HL-60/S4 treated with phorbol 12-myristate 13-acetate at 8.2 ng/mL for 4 days and 3 days (cell line): ENCODE measurements around the gene USP11.
"Not testable (repeated sequence)": the region's sequence is repeated elsewhere in the genome, so short reads cannot be mapped to it uniquely, and the experiment has no call there.

Experiments used
- in situ Hi-C: fragments of 300-500 bp; cut with MboI; formaldehyde crosslinking; loops from 2 replicates; pipeline ENCODE4 v1.15.0; 2022; ENCODE audit warnings: low sequenced_read_pairs

USP11 gene

DNA sequence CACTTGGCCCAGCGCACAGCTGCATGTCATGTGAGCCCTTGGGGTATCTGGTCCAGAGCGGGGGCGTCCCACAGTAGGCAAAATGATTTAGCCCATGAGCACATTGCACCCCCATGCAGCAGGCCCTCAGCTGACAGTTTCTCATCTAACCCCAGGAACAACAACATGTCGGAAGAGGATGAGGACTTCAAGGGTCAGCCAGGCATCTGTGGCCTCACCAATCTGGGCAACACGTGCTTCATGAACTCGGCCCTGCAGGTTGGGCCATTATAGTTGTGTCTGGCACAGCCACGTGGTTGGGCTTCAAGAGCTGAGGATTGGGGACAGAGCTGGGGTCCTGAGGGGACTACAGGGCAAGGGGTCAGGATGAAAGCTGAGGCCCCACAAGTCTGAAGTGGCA, 7.8 kb downstream of the USP11 start:
- in situ Hi-C loops: no loop called here

DNA sequence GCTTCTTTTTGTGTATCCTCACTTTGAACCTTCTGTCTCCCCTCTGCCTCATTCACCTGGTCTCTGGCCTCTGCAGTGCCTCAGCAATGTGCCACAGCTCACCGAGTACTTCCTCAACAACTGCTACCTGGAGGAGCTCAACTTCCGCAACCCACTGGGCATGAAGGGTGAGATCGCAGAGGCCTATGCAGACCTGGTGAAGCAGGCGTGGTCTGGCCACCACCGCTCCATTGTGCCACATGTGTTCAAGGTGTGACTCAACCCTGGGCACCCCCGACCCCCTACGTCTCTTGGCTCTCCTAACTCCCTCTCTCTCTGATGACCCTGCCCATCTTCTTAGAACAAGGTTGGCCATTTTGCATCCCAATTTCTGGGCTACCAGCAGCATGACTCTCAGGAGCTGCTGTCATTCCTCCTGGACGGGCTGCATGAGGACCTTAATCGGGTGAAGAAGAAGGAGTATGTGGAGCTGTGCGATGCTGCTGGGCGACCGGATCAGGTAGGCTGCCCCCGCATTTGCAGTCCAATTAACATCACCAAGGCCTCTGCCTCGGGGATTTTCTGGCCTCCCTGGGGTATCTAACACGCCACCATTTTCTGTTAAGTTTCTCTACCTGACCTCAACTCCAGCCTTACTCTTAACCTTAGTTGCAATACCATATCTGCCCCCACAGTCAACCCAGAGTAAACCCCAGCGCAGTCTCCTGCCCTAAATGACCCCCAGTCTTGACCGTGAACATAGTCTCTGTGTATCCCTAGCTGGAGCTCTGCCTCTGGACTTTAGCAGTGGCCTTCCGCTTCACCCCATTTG, 8.6 kb downstream of the USP11 start:
- in situ Hi-C loops: no loop called here

DNA sequence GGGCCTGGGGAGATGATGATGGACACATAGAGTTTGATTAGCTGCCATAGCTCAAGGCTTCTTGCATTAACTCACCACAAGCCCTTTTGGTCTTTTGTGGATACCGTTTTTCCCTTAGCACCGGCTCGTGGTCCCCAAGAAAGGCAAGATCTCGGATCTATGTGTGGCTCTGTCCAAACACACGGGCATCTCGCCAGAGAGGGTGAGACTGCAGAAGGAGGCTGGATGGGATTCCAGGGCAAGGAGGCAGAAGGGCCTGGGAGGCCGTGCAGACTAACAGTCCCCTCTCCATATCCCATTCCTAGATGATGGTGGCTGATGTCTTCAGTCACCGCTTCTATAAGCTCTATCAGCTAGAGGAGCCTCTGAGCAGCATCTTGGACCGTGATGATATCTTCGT, 9.5 kb downstream of the USP11 start:
- in situ Hi-C loops: no loop called here

DNA sequence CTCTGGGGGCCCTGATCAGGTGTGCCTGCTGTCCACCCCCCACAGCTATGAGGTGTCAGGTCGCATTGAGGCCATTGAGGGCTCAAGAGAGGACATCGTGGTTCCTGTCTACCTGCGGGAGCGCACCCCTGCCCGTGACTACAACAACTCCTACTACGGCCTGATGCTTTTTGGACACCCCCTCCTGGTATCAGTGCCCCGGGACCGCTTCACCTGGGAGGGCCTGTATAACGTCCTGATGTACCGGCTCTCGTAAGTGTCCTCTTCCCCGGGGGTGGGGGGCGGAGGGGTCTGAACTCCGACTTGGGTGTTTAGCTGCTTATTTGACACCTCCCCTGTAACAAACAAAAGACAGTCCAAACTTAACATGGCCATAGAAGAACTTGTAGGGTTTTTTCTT, 10.5 kb downstream of the USP11 start:
- in situ Hi-C loops: no loop called here

DNA sequence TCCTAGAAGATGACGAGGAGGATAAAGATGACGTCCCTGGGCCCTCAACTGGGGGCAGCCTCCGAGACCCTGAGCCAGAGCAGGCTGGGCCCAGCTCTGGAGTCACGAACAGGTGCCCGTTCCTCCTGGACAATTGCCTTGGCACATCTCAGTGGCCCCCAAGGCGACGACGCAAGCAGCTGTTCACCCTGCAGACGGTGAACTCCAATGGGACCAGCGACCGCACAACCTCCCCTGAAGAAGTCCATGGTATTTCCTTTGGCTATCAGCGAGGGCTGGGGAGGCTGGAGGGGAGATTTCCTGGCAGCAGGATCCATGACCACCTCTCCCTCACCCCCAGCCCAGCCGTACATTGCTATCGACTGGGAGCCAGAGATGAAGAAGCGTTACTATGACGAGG, 11.9 kb downstream of the USP11 start:
- in situ Hi-C loops: no loop called here

DNA sequence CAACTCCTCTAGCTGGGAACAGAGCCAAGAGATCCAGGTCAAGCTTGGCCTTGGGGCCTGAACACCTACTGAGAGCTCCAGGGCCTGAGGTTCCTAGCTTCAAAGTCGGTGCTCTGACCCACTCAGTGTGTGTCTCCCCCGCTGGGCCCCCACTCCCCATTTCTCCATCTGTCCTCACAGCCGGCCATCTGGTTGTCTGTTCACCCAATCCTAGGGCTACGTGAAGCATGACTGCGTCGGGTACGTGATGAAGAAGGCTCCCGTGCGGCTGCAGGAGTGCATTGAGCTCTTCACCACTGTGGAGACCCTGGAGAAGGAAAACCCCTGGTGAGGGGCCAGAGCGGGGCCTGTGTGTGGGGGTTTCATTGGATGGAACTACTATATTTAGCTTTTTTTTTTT, 12.3 kb downstream of the USP11 start:
- in situ Hi-C loops: no loop called here

DNA sequence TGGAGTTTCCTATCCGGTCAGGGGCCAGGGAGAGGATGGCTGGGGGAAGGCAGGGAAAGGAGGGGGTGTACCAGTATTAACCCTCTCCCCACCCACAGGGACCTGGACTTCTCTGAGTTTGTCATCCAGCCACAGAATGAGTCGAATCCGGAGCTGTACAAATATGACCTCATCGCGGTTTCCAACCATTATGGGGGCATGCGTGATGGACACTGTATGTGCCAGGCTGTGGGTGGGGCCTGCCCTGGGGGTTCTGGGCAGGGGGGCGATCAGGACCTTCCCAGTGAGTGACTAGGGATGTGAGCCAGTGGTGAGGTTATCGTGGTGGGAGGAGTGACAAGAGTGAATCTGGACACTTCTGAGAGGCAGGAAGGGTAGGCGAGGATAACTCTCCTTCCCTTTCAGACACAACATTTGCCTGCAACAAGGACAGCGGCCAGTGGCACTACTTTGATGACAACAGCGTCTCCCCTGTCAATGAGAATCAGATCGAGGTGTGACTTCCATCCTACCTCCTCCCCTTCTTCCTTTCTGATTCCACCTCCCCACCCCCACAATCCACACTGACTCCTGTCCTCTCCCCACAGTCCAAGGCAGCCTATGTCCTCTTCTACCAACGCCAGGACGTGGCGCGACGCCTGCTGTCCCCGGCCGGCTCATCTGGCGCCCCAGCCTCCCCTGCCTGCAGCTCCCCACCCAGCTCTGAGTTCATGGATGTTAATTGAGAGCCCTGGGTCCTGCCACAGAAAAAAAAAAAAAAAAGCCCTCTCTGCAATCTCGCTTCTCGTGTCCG, 14.6 kb downstream of the USP11 start:
- in situ Hi-C loops: no loop called here

DNA sequence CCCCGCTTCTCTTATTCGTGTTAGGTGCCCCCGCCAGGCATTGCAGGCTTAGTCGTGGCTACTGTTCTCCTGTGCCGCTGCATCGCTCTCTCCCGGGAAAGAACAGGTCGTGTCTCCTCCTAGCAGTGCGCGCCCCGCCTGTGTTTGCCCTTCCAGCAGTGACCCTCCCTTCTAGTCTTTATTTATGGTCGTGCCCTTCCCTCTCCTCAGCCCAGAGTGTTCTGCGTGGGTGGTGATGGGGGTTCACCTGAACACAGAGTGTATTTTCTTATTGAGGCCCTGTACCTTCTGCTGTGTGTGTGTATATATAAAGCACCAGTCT, 15.2 kb downstream of the USP11 start:
- in situ Hi-C loops: no loop called here

DNA sequence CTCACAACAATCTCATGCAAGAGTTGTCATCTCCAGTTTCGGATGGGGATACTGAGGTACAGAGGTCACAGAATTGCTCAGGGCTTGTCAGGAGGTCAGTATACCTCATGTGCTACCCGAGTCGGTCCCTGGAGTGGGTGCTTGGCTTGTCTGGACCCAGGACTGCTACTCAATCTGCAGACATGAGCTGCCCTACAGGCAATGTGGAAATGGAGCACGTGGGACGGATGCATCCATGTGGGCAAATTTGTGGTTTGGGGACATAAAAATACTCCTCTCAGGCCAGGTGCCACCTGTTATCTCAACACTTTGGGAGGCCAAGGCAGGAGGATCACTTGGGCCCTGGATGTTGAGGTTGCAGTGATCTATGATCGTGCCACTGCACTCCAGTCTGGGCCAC, 15.8 kb downstream of the USP11 start:
- in situ Hi-C loops: no loop called here

DNA sequence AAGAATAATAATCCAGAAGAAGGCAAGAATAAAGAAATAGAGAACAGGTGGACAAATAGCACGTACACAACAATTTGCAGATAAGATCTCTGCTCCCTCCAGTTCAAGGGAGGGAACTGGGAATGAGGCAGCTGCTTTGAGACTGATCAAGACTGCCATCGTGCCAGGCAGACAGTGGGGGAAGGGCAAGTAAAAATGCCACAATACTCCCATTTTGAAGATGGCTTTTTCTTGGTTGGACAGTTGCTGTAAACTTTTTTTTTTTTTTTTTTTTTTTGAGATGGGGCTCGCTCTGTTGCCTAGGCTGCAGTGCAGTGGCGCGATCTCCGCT, 17.2 kb downstream of the USP11 start:
- in situ Hi-C loops: no loop called here

DNA sequence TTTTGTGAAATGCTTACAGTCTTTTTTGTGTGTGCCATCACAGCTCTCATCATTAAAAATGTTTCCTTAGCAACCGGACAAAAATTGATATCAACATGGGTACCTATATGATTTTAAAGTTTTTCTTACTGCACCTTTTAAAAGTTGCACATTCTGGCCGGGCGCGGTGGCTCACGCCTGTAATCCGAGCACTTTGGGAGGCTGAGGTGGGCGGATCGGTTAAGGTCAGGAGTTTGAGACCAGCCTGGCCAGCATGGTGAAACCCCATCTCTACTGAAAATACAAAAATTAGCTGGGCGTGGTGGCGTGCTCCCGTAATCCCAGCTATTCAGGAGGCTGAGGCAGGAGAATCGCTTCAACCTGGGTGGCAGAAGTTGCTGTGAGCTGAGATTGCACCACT, 24.8 kb downstream of the USP11 start:
- in situ Hi-C loops: not testable (repeated sequence)

DNA sequence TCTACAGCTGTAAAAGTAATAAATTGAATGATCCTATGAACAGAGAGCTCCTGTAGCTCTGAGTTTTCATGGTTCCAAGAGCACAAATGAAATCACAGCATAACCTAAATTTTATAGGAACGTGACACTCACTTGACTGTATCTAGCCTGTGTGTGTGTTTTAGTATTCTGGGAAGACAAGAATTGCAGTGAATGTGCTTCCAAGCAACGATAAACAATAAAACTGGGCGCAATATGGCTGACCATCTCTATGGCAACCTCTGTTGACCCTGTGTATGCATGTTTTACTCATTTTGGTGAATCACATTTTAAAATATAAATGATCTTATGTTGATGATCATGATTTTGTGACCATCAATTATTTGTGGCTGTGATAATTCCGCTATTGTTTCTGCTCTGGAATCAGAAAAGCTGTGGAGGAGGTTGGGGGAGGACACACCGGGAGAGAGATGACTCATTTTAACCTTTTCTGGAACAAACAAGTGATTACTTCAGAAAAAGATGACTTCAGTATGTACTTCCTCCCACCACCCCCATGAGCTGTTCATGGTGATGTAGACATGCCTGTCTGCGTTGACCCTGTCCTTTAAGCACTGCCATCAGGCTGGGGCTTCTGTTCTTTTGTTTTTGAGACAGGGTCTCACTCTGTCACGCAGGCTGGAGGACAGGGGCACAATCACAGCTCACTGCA, 31.8 kb downstream of the USP11 start:
- in situ Hi-C loops: no loop called here

DNA sequence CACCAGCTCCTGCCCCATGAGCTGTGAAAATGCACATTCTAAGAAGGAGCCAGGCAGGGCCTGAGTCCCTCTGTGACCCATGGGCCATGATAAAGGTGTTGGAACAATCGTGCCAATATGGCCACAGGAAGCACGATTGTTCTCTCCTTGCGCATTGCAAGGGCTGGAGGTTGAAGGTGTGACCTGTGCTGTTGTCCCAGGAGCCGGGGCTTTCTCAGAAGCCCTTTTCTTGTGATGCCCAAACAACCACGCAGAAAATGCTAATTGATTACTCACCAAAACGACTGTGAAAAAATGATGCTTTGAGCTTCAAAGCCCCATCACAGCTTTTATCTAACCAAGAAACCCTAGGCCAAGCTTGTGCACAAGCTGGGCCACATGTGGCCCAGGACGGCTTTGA, 33.8 kb downstream of the USP11 start:
- in situ Hi-C loops: no loop called here

DNA sequence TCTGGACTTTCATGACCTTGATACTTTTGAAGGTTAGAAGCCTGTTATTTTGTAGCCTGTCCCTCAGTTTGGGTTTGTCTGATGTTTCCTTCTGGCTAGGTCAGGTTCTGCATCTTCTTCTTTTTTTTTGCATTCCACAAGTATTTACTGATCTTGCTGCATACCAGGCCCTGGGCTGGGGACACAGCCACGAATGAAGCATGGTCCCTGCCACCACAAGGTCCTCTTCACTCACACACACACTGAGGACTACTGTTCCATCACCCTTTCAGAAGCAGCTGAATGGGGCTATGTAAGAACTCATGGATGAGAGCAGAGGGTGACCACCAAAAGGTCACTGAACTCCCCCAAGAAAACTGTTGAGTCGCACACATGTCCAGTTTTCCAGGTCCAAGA, 39.2 kb downstream of the USP11 start:
- in situ Hi-C loops: no loop called here

DNA sequence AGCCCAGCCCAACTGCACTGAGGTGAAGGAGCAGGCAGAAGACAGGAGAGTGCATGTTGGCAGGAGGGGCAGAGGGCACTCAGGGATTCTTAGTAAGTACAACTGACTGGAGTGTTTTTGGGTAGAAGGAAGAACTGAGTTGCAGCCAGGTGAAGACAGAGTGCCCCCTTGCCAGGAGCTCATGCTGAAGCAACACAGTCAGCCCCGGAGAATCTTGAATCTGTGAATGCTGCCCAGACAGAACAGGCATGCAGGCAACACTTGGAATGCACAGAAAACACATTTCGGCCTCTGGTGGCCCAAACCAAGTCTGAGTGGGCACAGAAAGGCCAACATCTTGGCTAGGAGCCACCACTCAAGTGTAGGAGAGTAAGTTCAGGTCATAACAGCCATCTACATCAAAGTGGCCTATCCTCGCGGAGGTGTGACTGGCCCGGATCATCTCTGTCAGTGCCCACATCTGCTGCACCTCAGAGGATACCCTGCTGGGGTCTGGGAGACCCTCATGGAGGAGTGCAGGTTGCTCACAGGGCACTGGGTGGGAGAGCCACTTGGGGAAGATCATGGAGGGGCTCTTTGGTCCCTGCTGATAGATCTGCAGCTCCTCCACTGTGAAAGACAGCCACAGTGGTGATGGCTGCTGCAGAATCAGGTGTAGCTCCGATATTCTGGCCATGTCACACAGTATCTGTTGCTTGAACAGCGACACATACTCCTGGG, 40.4 kb downstream of the USP11 start:
- in situ Hi-C loops: no loop called here

DNA sequence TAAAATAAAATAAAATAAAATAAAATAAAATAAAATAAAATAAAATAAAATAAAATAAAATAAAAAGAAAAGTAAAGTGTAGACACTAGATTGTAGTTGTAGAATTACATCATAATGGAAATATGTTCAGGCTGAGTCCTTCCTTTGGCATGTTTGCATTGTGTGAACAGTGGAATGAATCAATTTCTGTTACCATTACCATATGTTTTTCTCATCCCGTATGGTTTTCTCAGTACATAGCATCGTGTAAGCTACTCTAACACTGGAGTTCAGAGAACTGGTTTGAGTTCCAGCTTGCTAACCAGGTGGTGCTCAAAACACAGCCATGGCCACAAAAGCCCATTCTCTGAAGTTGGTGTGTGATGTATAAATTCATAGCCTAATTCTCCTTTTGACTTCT, 45.9 kb downstream of the USP11 start:
- in situ Hi-C loops: no loop called here

DNA sequence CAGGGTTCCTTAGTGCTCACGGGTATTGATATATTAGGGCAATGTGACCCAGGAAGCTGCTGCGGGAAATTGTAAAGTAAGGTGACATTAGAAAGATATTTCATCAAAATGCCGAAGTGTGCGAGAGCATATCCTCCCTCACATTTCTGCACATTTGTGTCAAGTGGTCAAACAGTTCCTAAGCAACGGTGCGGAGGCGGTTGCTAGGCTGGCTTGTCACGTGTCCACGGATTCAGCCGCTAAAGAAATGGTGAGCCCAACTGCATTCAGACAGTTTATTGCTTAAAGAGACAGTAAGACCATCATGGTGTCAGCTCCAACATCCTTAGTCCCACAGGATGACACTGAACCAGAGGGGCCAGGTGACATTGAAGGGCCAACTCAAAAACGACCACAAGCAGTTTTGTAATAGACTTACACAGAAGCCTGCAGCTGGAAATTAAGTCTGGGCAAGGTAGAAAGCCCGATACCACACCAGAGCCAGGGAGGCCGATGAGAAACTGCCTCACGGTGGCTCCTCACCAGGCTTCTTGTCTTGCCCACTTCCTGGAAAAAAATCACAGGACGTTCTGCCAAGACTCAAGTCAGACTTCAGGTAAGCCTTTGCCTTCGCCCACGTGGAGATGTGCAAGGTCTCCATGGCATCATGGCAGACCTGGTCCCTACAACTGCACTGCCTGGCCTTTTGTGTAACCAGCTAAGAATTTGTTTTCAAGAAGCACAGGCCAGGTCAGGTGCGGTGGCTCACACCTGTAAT, 50.4 kb downstream of the USP11 start:
- in situ Hi-C loops: no loop called here

DNA sequence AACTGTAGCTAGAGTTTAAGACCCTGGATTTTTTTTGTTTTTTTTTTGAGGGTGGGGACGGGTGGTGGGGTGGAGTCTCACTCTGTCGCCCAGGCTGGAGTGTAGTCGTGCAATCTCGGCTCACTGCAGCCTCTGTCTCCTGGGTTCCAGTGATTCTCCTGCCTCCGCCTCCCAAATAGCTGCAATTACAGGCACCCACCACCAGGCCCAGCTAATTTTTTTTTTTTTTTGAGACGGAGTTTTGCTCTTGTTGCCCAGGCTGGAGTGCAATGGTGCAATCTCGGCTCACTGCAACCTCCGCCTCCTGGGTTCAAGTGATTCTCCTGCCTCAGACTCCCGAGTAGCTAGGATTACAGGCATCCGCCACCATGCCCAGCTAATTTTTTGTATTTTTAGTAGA, 51.8 kb downstream of the USP11 start:
- in situ Hi-C loops: not testable (repeated sequence)

DNA sequence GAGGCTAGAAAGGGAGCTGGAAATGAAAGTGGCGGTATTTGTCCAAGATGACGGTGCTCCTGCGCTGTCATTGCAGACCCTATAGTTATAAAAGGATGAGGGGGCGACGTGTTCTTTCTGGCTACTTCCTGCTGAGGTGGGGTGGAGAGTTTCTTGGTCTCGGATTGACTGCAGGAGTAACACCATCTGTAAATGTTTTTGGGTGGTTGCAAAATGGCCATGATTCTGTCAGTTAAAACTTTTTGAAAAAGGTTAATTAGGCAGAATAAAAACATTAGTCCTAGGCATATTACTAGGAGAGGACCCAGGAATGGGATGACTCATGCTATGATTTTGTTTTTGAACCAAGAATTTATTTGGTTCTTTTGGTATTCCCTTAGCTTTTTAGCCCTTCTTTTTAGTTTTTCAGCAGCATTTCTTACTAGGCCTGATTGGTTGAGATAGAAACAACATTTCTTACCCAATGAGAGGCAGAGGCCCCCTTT, 53.1 kb downstream of the USP11 start:
- in situ Hi-C loops: no loop called here

DNA sequence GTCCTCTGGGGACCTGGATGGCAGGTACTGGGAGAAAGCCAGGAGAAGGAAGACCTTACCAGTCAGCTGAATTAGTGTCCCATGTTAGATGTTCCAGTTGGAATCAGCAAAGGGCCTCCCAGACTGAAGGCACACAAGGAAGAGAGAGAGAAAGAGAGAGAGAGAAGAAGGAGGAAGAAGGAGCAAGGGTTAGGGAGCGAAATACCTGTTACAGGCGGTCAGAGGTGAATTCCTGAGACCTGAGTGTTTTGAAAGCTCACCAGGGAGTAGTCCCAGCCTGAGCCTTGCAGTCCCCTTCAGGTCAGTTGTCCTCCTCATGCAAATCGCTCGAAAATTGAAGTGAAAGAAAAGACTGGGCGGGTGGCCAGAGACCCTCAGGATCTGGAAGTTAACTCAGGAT, 60.3 kb downstream of the USP11 start:
- in situ Hi-C loops: no loop called here
